Breast epithelium (tissue), 4 donors: ENCODE data around the gene SEC11A. TPM values are rescaled to one million over a fixed set of nuclear protein-coding genes. Genes with fewer than 3 reads are reported as not detected.
"Not testable (repeated sequence)": the region's sequence is repeated elsewhere in the genome, so short reads cannot be mapped to it uniquely, and the experiment has no call there.

Experiments used
- DNase-seq, 2 donors: peaks; one replicate each; pipeline ENCODE4 v3.0.0-alpha.2; 2019; ENCODE audit warnings: low spot score in 2 of 2
- H3K27ac ChIP-seq, 2 donors: fragments of 200-600 bp; sonication (generic) in 1 of 2; one replicate each; pipeline ENCODE4 v1.5.1; 2016 to 2019; ENCODE audit warnings: mild to moderate bottlenecking in 1 of 2
- H3K27me3 ChIP-seq, 2 donors: fragments of 200-600 bp; sonication (generic) in 1 of 2; one replicate each; pipeline versions ENCODE4 v1.5.1 to v1.6.0; 2017 to 2019; ENCODE audit warnings: control low read depth in 1 of 2, mild to moderate bottlenecking in 1 of 2
- H3K36me3 ChIP-seq: fragments of 200-600 bp; one replicate; pipeline ENCODE4 v1.5.1; 2019
- H3K4me1 ChIP-seq, 2 donors: fragments of 200-600 bp; sonication (generic); one replicate each; pipeline ENCODE4 v1.5.1; 2016 to 2019; ENCODE audit warnings: control low read depth in 1 of 2
- H3K4me3 ChIP-seq, 3 donors: fragments of 200-600 bp; sonication (generic); 1 replicate in 2 of 3; 2 replicates in 1 of 3; pipeline ENCODE4 v1.5.1; 2016 to 2019; ENCODE audit warnings: mild to moderate bottlenecking in 3 of 3, moderate library complexity in 2 of 3
- H3K9me3 ChIP-seq, 2 donors: fragments of 200-600 bp; sonication (generic) in 1 of 2; one replicate each; pipeline ENCODE4 v1.5.1; 2016 to 2019; ENCODE audit warnings: control low read depth in 1 of 2
- POLR2A ChIP-seq: fragments of 450-650 bp; IDR thresholded peaks from one replicate; pipeline ENCODE4 v1.6.1; 2016; ENCODE audit warnings: antibody characterized with exemption, mild to moderate bottlenecking, moderate library complexity
- POLR2AphosphoS5 ChIP-seq, 3 donors: sonication (generic); formaldehyde crosslinking; IDR thresholded peaks; one replicate each; pipeline ENCODE4 v1.6.1; 2017; ENCODE audit warnings: antibody characterized with exemption in 3 of 3
- intact Hi-C: fragments of 100-400 bp; cut with DNase I; formaldehyde crosslinking; loops from one replicate; pipeline ENCODE4 v1.15.1; 2023; ENCODE audit warnings: low total_unique reads
- total RNA-seq, 3 donors: library from RNA; depleted of rRNA; stranded (reverse); fragments of >200 nt; gene quantifications; one replicate each; pipeline ENCODE4 v1.1.0, GENCODE V29; 2016
- TF ChIP-seq, protein P1 (sequence below), 3 donors: fragments of 450-650 bp; IDR thresholded peaks; one replicate each; pipeline ENCODE4 v1.5.1; 2016 to 2017; ENCODE audit warnings: antibody characterized with exemption in 3 of 3, mild to moderate bottlenecking in 3 of 3, moderate library complexity in 3 of 3

SEC11A gene
- total RNA-seq, 3 donors from 2014 or later: 121 to 188 (median 122) TPM

GRCh38 chr15:84648539-84648938 is 67.4 kb downstream of the SEC11A start:
- no peaks in the 10 kb centered on the region for H3K9me3 ChIP-seq
- H3K27ac ChIP-seq: no peak overlapping the region
- no peak overlapping the region for H3K4me3 ChIP-seq
- H3K36me3 ChIP-seq: peaks cover 15% of the 10 kb centered on the region
- DNase-seq: no peak
- intact Hi-C loops: no loop called here
- no peak for TF ChIP-seq POLR2A
- TF ChIP-seq, protein P1, sequence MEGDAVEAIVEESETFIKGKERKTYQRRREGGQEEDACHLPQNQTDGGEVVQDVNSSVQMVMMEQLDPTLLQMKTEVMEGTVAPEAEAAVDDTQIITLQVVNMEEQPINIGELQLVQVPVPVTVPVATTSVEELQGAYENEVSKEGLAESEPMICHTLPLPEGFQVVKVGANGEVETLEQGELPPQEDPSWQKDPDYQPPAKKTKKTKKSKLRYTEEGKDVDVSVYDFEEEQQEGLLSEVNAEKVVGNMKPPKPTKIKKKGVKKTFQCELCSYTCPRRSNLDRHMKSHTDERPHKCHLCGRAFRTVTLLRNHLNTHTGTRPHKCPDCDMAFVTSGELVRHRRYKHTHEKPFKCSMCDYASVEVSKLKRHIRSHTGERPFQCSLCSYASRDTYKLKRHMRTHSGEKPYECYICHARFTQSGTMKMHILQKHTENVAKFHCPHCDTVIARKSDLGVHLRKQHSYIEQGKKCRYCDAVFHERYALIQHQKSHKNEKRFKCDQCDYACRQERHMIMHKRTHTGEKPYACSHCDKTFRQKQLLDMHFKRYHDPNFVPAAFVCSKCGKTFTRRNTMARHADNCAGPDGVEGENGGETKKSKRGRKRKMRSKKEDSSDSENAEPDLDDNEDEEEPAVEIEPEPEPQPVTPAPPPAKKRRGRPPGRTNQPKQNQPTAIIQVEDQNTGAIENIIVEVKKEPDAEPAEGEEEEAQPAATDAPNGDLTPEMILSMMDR (IDR thresholded peaks at IDR 0.05): no peak
- no peak for TF ChIP-seq POLR2AphosphoS5 (IDR thresholded peaks at IDR 0.05)
- peaks cover 4 to 10% of the 10 kb centered on the region in 2 donors for H3K4me1 ChIP-seq
- H3K27me3 ChIP-seq: no peaks in the 10 kb centered on the region

- Histone ChIP-seq H3K36me3 (peaks cover 15% of the 10 kb centered on the region), H3K4me1 (peaks cover 0 to 2% of the 10 kb centered on the region in 2 donors), H3K27ac (no peak overlapping the region), H3K9me3 (no peaks in the 10 kb centered on the region), H3K27me3 (no peaks in the 10 kb centered on the region), H3K4me3 (no peak overlapping the region)
- intact Hi-C loops: no loop called here
- no peak for DNase-seq
- no peak for TF ChIP-seq POLR2AphosphoS5 (IDR thresholded peaks at IDR 0.05)
- TF ChIP-seq, protein P1 (IDR thresholded peaks at IDR 0.05): no peak
- no peak for TF ChIP-seq POLR2A
Observed at GRCh38 chr15:84647726-84648125, 68.2 kb downstream of the SEC11A start.

GRCh38 chr15:84645997-84646396 is 69.9 kb downstream of the SEC11A start:
- H3K36me3 ChIP-seq: peaks cover 15% of the 10 kb centered on the region
- no peak overlapping the region for H3K4me3 ChIP-seq
- intact Hi-C loops: no loop called here
- TF ChIP-seq POLR2AphosphoS5 (IDR thresholded peaks at IDR 0.05) (no peak), POLR2A (no peak)
- TF ChIP-seq, protein P1 (IDR thresholded peaks at IDR 0.05): no peak
- H3K4me1 ChIP-seq: no peaks in the 10 kb centered on the region
- DNase-seq: no peak
- H3K27ac ChIP-seq: no peak overlapping the region
- H3K9me3 ChIP-seq: no peaks in the 10 kb centered on the region
- H3K27me3 ChIP-seq: no peaks in the 10 kb centered on the region

DNA sequence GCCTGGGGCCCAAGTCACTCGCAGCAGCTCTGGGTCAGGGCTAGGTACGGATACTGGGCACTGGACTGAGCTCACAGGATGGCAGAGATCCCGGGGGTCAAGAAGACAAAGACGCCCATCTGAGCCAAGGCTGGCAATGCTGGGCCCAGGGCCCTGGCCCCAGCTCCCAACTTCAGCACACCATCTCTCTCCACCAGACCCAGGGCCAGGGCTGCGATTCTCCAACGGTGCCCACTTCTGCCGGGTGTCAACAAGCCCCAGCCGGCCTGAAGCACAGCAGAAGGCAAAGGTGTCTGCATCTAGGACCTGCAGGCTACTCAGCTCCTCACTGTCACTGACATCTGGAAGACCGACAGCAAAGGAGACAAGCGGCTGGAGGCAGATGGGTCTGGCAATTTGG is 70.4 kb downstream of the SEC11A start:
- TF ChIP-seq, protein P1 (IDR thresholded peaks at IDR 0.05): no peak
- TF ChIP-seq POLR2AphosphoS5 (IDR thresholded peaks at IDR 0.05) (no peak), POLR2A (no peak)
- Histone ChIP-seq H3K4me1 (no peaks in the 10 kb centered on the region), H3K9me3 (no peaks in the 10 kb centered on the region), H3K4me3 (no peak overlapping the region), H3K36me3 (peaks cover 15% of the 10 kb centered on the region), H3K27me3 (no peaks in the 10 kb centered on the region), H3K27ac (no peak overlapping the region)
- DNase-seq: no peak
- intact Hi-C loops: no loop called here

GRCh38 chr15:84643838-84644237 is 72.1 kb downstream of the SEC11A start:
- intact Hi-C loops: no loop called here
- no peaks in the 10 kb centered on the region for H3K4me1 ChIP-seq
- H3K27me3 ChIP-seq: no peaks in the 10 kb centered on the region
- H3K9me3 ChIP-seq: no peaks in the 10 kb centered on the region
- H3K27ac ChIP-seq: no peak overlapping the region
- H3K36me3 ChIP-seq: peaks cover 15% of the 10 kb centered on the region
- DNase-seq: no peak
- TF ChIP-seq, protein P1 (IDR thresholded peaks at IDR 0.05): no peak
- TF ChIP-seq POLR2AphosphoS5 (IDR thresholded peaks at IDR 0.05): no peak
- no peak for TF ChIP-seq POLR2A
- H3K4me3 ChIP-seq: no peak overlapping the region

DNA sequence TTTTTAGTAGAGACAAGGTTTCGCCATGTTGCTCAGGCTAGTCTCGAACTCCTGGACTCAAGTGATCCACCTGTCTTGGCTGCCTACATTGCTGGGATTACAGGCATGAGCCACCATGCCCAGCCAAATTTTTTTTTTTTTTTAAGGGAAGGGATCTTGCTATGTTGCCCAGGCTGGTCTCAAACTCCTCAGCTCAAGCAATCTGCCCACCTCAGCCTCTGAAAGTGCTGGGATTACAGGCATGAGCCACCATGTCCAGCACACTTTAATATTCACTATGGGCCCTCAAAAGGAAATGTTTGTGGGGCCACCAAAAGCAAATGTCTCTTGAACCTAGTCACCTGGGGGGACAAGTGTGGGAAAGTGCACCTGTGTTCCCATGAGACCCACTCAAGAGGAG is 73.3 kb downstream of the SEC11A start:
- DNase-seq, intact Hi-C loops, H3K4me1 ChIP-seq, H3K4me3 ChIP-seq, H3K9me3 ChIP-seq, H3K27me3 ChIP-seq, H3K27ac ChIP-seq: not testable (repeated sequence)
- H3K36me3 ChIP-seq: peaks cover 15% of the 10 kb centered on the region

GRCh38 chr15:84641871-84642270 is 74.1 kb downstream of the SEC11A start:
- H3K4me1 ChIP-seq, DNase-seq, H3K27me3 ChIP-seq, H3K9me3 ChIP-seq, intact Hi-C loops, H3K27ac ChIP-seq, H3K4me3 ChIP-seq: not testable (repeated sequence)
- peaks cover 15% of the 10 kb centered on the region for H3K36me3 ChIP-seq
